ENCODE data around the gene FNDC3B.

DNA sequence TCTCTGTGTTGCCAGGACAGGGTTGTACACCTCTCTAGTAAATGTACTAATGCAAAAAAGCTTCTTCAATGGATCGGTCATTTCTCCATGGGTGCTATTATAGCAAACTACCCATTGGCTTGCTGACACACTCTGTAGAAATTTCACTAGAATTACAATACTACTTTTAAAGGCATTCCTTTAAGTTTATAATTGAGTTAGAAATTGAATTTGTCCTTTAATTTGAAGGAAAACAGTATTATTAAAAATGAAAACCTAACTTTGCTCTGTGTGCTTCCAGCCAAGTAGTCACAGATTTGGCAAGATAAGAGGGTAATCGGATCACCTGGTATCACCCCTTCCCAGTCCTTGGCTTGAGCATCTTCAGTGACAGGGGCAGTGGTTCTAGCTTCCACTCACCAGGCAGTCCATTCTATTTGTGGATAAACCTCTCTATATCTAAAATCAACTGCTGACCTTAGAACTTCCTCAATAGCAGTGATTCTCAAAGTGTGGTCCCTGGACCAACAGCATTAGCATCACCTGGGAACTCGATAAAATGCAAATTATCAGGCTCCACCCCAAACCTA is 315.6 kb downstream of the FNDC3B start:
- TF ChIP-seq ATF1 (CRISPR knock-in tag; IDR thresholded peaks at IDR 0.05) (no peak), ATF1 (tag; IDR thresholded peaks at IDR 0.05) (no peak), BRF1 (IDR thresholded peaks at IDR 0.05; ENCODE audit: borderline replicate concordance, extremely low read depth, insufficient read length) (no peak)
- TF ChIP-seq, protein P1, sequence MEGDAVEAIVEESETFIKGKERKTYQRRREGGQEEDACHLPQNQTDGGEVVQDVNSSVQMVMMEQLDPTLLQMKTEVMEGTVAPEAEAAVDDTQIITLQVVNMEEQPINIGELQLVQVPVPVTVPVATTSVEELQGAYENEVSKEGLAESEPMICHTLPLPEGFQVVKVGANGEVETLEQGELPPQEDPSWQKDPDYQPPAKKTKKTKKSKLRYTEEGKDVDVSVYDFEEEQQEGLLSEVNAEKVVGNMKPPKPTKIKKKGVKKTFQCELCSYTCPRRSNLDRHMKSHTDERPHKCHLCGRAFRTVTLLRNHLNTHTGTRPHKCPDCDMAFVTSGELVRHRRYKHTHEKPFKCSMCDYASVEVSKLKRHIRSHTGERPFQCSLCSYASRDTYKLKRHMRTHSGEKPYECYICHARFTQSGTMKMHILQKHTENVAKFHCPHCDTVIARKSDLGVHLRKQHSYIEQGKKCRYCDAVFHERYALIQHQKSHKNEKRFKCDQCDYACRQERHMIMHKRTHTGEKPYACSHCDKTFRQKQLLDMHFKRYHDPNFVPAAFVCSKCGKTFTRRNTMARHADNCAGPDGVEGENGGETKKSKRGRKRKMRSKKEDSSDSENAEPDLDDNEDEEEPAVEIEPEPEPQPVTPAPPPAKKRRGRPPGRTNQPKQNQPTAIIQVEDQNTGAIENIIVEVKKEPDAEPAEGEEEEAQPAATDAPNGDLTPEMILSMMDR (IDR thresholded peaks at IDR 0.05 in 2 of 3, conservative IDR thresholded peaks at IDR 0.05 in 1 of 3; ENCODE audit: insufficient read depth in 2 of 3, low read depth in 1 of 3, low read length in 3 of 3), result no peak
